ENCODE results near the gene EPHB6. TPM values are rescaled to one million over a fixed set of nuclear protein-coding genes. Genes with fewer than 3 reads are reported as not detected.

EPHB6 gene
- total and polyA plus RNA-seq, 7 donors: 1.2 to 13.6 (median 6.7) TPM

- Histone ChIP-seq H3K36me3 (no peaks in the 10 kb centered on the region), H3K9me3 (no peaks in the 10 kb centered on the region), H3K4me1 (no peaks in the 10 kb centered on the region), H3K4me3 (no peak overlapping the region), H3K27ac (no peak overlapping the region), H3K27me3 (no peaks in the 10 kb centered on the region)
- no peak for DNase-seq
- no peak for TF ChIP-seq EP300 (IDR thresholded peaks at IDR 0.05)
- TF ChIP-seq CTCF (IDR thresholded peaks at IDR 0.05): no peak
- TF ChIP-seq POLR2AphosphoS5 (IDR thresholded peaks at IDR 0.05): no peak
- no peak for TF ChIP-seq POLR2A (IDR thresholded peaks at IDR 0.05)
- intact Hi-C loops (cut with DNase I): no loop called here
- WGBS, 2 donors: 37 to 54% methylated on average over 3 of the region's 3 CpGs
These were observed 44.8 kb downstream of the EPHB6 start for GRCh38 chr7:142899661-142900060.

DNA sequence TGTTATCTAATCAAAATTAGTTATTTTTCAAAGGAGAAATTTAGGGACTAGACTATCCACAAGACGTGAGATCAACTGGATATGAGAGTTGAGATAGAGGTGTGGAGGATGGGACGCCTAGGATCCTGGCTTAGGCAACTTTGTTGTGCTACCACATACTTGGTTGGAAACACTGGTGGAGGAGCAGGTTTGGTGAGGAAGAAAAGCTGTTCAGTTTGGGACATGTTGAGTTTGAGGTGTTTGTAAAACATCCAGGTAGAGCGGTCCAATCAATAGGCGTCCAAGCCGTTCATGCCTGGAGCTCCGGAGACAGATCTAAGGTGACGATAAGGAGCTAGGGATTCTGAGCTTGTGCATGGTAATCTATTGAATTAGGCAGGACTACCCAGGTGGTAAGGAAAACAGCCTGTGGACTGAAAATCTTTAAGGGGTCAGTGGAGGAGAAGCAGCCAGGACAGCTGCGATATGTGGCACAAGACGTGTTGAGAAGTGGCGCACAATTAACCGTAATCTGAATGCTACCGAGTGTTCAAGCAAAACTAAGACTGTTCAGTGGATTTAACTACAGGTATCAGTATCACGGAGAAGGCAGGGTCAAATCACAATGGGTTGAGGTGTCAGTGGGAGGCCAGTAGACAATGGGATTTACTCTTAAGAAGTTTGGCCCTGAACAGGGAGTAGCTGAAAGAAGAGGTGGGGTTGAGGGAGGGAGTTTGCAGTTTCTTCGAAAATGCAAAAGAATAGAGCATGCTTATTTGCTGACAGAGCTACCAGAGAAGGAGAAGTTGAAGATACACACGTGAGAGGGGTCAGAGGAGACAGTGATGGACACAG lies 46.8 kb downstream of the EPHB6 start:
- WGBS, 2 donors: 82 to 86% methylated on average over 15 of the region's 15 CpGs
- no peaks in the 10 kb centered on the region for H3K9me3 ChIP-seq
- H3K27ac ChIP-seq: no peak overlapping the region
- no peaks in the 10 kb centered on the region for H3K27me3 ChIP-seq
- no peaks in the 10 kb centered on the region for H3K4me1 ChIP-seq
- no peak for DNase-seq
- no peaks in the 10 kb centered on the region for H3K36me3 ChIP-seq
- TF ChIP-seq POLR2AphosphoS5 (IDR thresholded peaks at IDR 0.05) (no peak), CTCF (IDR thresholded peaks at IDR 0.05) (no peak), POLR2A (IDR thresholded peaks at IDR 0.05) (no peak), EP300 (IDR thresholded peaks at IDR 0.05) (no peak)
- H3K4me3 ChIP-seq: no peak overlapping the region
- intact Hi-C loops (cut with DNase I): no loop called here

DNA sequence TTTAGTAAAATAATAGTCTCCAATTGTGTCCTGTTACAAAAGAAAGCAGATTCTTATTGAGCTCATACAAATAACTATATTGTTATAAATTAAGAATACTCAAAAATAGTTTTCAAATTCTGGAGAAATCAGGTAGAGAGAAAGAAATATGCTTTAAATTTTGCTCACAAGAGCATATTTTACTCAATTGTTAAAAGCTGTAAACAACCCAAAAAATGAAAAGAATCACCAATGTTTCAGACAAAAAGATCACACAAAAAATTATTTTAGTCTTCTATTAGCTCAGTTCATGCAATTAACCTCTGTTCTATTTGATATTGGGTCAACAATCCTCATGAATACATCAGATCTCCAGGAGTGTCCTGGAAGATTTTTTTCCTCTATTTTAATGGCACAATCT lies 49.3 kb downstream of the EPHB6 start:
- Histone ChIP-seq H3K27me3 (no peaks in the 10 kb centered on the region), H3K4me1 (no peaks in the 10 kb centered on the region), H3K9me3 (no peaks in the 10 kb centered on the region), H3K27ac (no peak overlapping the region), H3K36me3 (no peaks in the 10 kb centered on the region), H3K4me3 (no peak overlapping the region)
- no peak for DNase-seq
- intact Hi-C loops (cut with DNase I): no loop called here
- no peak for TF ChIP-seq POLR2A (IDR thresholded peaks at IDR 0.05)
- TF ChIP-seq EP300 (IDR thresholded peaks at IDR 0.05): no peak
- no peak for TF ChIP-seq CTCF (IDR thresholded peaks at IDR 0.05)
- no peak for TF ChIP-seq POLR2AphosphoS5 (IDR thresholded peaks at IDR 0.05)

GRCh38 chr7:142905759-142906158 lies 50.9 kb downstream of the EPHB6 start:
- WGBS, 2 donors: 86% methylated on average over 2 of the region's 2 CpGs
- TF ChIP-seq POLR2AphosphoS5 (IDR thresholded peaks at IDR 0.05): no peak
- TF ChIP-seq EP300 (IDR thresholded peaks at IDR 0.05): no peak
- Histone ChIP-seq H3K36me3 (no peaks in the 10 kb centered on the region), H3K27ac (no peak overlapping the region), H3K4me3 (no peak overlapping the region), H3K4me1 (no peaks in the 10 kb centered on the region), H3K27me3 (no peaks in the 10 kb centered on the region), H3K9me3 (no peaks in the 10 kb centered on the region)
- DNase-seq: no peak
- intact Hi-C loops (cut with DNase I): no loop called here

- no peak overlapping the region for H3K27ac ChIP-seq
- H3K4me1 ChIP-seq: no peaks in the 10 kb centered on the region
- H3K4me3 ChIP-seq: no peak overlapping the region
- no peaks in the 10 kb centered on the region for H3K36me3 ChIP-seq
- H3K9me3 ChIP-seq: no peaks in the 10 kb centered on the region
- no peaks in the 10 kb centered on the region for H3K27me3 ChIP-seq
- WGBS, 2 donors: 67 to 96% methylated on average over 2 of the region's 2 CpGs
- intact Hi-C loops (cut with DNase I): no loop called here
- TF ChIP-seq EP300 (IDR thresholded peaks at IDR 0.05): no peak
- no peak for TF ChIP-seq CTCF (IDR thresholded peaks at IDR 0.05)
- TF ChIP-seq POLR2AphosphoS5 (IDR thresholded peaks at IDR 0.05): no peak
- TF ChIP-seq POLR2A (IDR thresholded peaks at IDR 0.05): no peak
- DNase-seq: no peak
These were observed 51.8 kb downstream of the EPHB6 start for GRCh38 chr7:142906643-142907042.

All from sigmoid colon (tissue), 7 donors.